ENCODE data around the gene ZNF446. TPM values are rescaled to one million over a fixed set of nuclear protein-coding genes. Genes with fewer than 3 reads are reported as not detected.
"Not testable (repeated sequence)": the region's sequence is repeated elsewhere in the genome, so short reads cannot be mapped to it uniquely, and the experiment has no call there.

The ZNF446 gene
- total RNA-seq, 1 donor from 2014 or later = 3.9 TPM

- intact Hi-C loops (cut with DNase I); ATAC-seq; DNase-seq (ENCODE audit: missing footprints): not testable (repeated sequence)
Measured at GRCh38 chr19:58484349-58484748, 8.2 kb downstream of the ZNF446 start.

- DNase-seq (ENCODE audit: missing footprints) (no peak), ATAC-seq (no peak)
- intact Hi-C loops (cut with DNase I) = no loop called here
Measured at GRCh38 chr19:58491393-58491792, 15.2 kb downstream of the ZNF446 start.

GRCh38 chr19:58492265-58492664 lies 16.1 kb downstream of the ZNF446 start:
- intact Hi-C loops (cut with DNase I) = no loop called here
- no peak for ATAC-seq
- DNase-seq (ENCODE audit: missing footprints) = no peak

- DNase-seq (ENCODE audit: missing footprints) (no peak), ATAC-seq (no peak)
- intact Hi-C loops (cut with DNase I) = no loop called here
Measured at GRCh38 chr19:58497634-58498170, 21.6 kb downstream of the ZNF446 start.

DNA sequence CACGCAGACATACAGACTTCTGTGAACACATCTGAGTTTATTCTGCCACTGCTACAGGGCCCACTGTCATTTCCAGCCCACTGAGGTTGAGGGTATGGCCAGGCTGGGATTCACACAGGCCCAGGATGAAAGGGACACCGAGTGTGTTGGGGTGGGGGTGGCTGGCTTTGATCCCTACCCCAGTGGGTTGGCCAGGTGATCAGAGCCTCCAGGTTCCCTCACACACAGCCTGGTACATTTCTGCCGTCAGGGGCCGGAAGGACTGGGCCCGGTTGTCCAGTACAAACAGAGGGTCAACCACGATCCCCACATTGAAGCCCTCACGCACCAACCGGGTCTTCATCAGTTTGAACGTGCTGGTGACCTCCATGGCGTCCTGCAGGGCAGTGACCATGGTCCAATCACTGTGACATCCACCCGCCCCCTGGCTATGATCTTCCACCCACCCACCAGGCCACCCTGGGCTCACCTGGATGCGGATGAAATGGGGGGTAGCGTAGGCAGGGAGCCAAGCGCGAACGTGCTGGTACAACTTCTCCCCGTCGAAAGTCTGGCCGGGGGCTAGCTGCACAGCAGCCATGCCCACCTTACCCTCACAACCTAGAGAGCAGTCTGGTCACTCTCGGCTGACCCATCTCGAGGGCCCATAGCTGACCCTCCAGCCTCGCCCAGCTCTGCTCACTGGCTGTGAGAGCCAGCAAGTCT lies 22.3 kb downstream of the ZNF446 start:
- intact Hi-C loops (cut with DNase I) = no loop called here
- peak; percentile 12 for ATAC-seq
- no peak for DNase-seq (ENCODE audit: missing footprints)

DNA sequence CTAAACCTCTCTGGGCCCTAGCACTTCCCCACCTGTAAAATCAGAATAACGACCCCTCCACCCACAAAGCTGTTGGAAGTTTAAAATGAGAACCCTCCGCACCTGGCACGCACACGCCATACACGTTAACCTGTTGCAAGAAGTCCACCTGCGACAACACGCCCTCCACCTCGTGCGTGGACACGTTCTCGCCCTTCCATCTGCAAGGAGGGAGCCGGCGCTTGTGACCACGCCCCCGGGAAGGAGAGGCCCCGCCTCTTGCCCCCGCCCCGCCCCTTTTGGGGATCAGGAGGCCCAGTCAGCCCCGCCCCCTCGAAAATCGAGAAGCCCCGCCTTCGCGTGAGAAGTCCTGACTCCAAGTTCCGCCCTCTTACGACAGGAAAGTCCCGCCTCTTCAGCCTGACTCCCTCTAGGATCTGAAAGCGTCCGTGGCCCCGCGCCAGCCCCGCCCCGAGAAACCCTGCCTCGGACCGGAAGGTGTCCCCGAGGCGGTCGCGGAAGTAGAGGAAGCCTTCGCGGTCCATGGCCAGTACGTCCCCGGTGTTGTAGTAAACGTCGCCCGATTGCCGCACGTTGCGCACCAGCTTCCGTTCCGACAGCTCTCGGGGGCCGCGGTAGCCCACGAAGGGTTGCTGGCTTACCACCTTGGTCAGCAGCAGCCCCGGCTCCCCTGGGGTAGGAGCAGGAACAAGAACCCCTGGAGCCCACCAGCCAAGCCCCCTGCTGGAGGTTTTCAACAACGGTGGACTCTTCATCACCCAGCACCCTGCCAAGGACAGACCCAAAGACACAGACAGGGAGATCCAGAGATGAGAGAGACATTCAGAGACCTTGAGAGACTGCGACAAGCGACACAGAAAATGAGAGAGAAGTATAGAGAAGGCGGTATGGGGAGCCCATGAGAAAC lies 23.1 kb downstream of the ZNF446 start:
- intact Hi-C loops (cut with DNase I) = no loop called here
- ATAC-seq (peak; percentile 98), DNase-seq (ENCODE audit: missing footprints) (peak; percentile 99)

GRCh38 chr19:58500242-58500641 lies 24.1 kb downstream of the ZNF446 start:
- no peak for ATAC-seq
- DNase-seq (ENCODE audit: missing footprints) = no peak
- intact Hi-C loops (cut with DNase I) = no loop called here

DNA sequence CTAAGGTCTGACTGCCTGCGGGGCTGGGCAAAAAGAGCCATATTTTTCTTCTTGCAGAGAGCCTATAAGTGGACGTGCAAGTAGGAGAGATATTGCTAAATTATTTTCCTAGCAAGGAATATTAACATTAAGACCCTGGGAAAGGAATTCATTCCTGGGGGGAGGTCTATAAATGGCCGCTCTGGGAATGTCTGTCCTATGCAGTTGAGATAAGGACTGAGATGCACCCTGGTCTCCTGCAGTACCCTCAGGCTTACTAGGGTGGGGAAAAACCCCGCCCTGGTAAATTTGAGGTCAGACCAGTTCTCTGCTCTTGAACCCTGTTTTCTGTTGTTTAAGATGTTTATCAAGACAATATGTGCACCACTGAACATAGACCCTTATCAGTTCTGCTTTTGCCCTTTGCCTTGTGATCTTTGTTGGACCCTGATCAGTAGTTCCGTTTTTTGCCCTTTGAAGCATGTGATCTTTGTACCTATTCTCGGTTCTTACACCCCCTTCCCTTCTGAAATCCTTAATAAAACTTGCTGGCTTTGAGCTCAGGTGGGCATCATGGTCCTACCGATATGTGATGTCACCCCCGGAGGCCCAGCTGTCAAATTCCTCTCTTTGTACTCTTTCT lies 31.6 kb downstream of the ZNF446 start:
- intact Hi-C loops (cut with DNase I); DNase-seq (ENCODE audit: missing footprints); ATAC-seq: not testable (repeated sequence)

- ATAC-seq (no peak), DNase-seq (ENCODE audit: missing footprints) (no peak)
- intact Hi-C loops (cut with DNase I) = no loop called here
Measured at GRCh38 chr19:58509731-58510083, 33.6 kb downstream of the ZNF446 start.

- intact Hi-C loops (cut with DNase I) = no loop called here
- ATAC-seq (no peak), DNase-seq (ENCODE audit: missing footprints) (no peak)
Measured at GRCh38 chr19:58510084-58510862, 34.1 kb downstream of the ZNF446 start.

GRCh38 chr19:58511353-58512208 lies 35.4 kb downstream of the ZNF446 start, which contains the start of gene SLC27A5:
Gene SLC27A5 (minus strand): TSS chr19:58511992. CDS start chr19:58511955, 37 bp downstream.
- DNase-seq (ENCODE audit: missing footprints) = no peak
- intact Hi-C loops (cut with DNase I) = no loop called here
- no peak for ATAC-seq

- intact Hi-C loops (cut with DNase I) = no loop called here
Measured at GRCh38 chr19:58513213-58513693, 37.1 kb downstream of the ZNF446 start.

DNA sequence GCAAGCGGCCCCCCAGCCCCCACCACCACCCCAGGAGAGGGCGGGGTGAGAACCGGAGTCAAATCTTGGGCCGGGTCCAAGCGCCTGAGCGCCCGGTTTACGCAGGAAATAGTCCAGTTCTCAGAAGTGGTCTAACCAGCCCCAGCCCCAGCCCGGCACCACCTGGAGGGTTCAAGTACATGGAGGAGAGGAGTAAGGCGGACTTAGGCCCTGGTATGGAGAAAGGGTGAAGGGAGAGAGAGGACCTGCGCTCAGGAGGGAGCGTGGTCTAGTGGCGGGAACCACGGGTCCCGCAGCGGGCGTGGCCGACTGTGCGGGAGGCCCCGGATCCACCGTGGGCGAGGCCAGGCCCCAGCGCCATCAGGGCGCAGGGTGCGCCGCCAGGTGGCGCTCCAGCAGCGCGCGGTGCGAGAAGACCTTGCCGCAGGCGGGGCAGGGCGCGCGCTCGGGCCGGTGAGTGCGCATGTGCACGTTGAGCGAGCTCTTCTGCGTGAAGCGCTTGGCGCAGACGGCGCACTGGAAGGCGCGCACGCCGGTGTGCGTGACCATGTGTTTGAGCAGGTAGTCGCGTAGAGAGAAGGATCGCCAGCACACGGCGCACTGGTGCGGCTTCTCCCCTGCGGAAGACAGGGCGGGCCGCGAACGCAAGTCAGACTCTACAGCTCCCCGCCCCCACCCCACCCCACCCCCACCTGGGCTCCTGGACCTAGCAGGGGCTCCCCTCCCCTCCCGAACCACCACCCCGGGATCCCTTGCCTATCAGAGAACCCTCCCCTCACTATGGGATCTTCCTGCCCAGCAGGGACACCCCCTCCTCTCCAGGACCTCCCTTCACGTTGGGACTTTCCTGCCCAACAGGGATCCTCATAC lies 37.8 kb downstream of the ZNF446 start:
- peak; percentile 95 for DNase-seq (ENCODE audit: missing footprints)
- intact Hi-C loops (cut with DNase I) = no loop called here
- ATAC-seq = peak; percentile 93

More at GRCh38 chr19:58513213-58513693, 37.1 kb downstream of the ZNF446 start:
- ATAC-seq (peak; percentile 2), DNase-seq (ENCODE audit: missing footprints) (no peak)

DNA sequence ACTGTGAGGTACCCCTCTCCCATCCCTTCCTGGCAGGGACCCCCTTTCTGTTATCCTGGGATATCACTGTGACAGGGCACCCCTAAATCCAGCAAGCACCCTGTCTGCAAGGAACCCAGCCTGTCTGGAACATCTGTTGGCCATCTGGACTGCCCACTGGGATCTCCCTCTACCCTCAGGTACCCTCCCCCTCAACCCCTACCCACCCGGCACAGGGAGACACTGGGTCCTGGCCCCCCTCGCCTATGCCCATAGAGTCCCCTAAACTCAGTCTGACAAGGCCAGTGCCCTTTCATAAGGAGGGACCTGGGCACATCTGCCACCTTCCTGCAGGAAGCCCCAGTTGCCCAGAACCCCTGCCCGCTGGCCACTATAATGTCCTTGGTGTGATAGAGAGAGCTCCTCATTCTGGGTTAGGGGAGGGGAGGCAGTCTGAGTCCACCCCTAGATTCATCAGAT lies 38.4 kb downstream of the ZNF446 start:
- no peak for ATAC-seq
- no peak for DNase-seq (ENCODE audit: missing footprints)
- intact Hi-C loops (cut with DNase I) = no loop called here

GRCh38 chr19:58515259-58515658 lies 39.1 kb downstream of the ZNF446 start:
- intact Hi-C loops (cut with DNase I) = no loop called here
- no peak for DNase-seq (ENCODE audit: missing footprints)
- ATAC-seq = no peak

DNA sequence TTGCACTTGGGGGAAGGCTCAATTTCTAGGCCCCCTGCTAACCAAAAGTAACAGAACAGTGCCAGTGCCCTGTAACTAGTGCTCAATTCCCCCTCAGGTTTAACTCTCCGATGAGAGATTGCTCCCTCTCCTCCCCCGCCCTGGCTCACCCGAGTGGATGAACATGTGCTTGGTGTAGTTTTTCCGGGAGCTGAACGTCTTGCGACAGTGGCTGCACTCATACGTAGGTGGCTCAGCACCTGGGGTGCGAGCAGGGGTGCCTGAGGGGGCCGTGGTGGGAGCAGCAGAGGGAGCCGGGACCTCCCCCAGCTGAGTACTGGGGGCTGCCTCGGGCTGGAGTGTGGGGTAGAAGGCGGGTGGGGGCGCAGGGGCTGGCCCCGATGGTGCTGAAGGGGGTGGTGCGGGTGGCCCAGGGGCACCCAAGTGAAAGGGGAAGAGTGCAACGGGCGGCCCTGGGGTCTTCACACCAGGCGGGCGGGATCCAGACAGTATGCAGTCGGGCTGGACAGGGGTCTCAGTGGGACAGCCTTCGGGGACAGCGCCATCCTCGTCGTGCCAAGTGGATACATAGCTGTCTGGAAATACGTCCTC lies 40.2 kb downstream of the ZNF446 start:
- DNase-seq (ENCODE audit: missing footprints) = no peak
- ATAC-seq = no peak
- intact Hi-C loops (cut with DNase I) = no loop called here
